ENCODE results near the gene ARHGEF17.

- TF ChIP-seq CTCF (IDR thresholded peaks at IDR 0.05; ENCODE audit: poor library complexity) (peak; percentile 33), EZH2 (IDR thresholded peaks at IDR 0.05; ENCODE audit: borderline replicate concordance) (no peak)
Observed at GRCh38 chr11:73359930-73360742, 52.1 kb downstream of the ARHGEF17 start.
